Ecto neural progenitor cell (in vitro differentiated cells): Measurements from ENCODE around the gene HAUS2.

Experiments
- DNase-seq: peaks from one replicate; pipeline ENCODE4 v3.0.0-alpha.2; 2018; ENCODE audit warnings: low spot score

Gene HAUS2

GRCh38 chr15:42608752-42609488 is 60.3 kb downstream of the HAUS2 start:
- no peak for DNase-seq

GRCh38 chr15:42611532-42611931 is 62.9 kb downstream of the HAUS2 start:
- no peak for DNase-seq

- DNase-seq, result no peak
Observed at GRCh38 chr15:42612367-42612912, 63.8 kb downstream of the HAUS2 start.

- no peak for DNase-seq
Observed at GRCh38 chr15:42616107-42616506, 67.5 kb downstream of the HAUS2 start.
